Measurements from ENCODE around the gene RALGAPA2. TPM values are rescaled to one million over a fixed set of nuclear protein-coding genes. Genes with fewer than 3 reads are reported as not detected.

RALGAPA2 gene
- total RNA-seq, 4 donors from 2014 or later = 18.4 to 27.4 (median 25.2) TPM

DNA sequence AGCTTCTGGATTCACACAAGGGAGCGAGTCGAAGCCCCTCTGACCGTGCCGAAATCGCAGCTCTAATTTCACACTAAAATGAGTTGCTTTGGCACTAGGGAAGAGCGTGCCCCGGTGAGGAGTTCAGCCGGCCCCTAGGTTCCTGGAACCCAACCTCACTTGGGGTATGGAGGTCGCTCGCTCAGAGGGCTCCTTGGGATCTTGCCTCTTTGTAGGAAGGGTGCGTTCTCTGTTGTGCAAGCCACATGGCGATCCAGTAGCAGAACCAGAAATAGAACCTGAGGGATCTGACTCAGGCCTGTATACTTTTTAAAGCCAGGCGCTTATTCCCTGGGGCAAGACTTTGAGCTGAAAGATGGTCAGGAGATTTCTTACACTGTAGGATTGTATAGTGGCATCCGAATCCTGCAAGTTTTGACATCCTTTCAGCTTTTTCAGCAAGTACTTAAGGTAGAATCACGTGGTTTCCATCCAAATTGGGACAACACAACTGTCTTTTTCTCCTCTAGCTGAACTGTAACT is 861 bp upstream of the RALGAPA2 start:
- Histone ChIP-seq H3K9me3 (no peaks in the 10 kb centered on the region), H3K27me3 (no peaks in the 10 kb centered on the region), H3K4me1 (peaks cover 0 to 35% (median 9%) of the 10 kb centered on the region in 3 donors), H3K27ac (peak overlapping the region; percentile 64 to 96 (median 90)), H3K4me3 (peak overlapping the region; percentile 87 to 91), H3K36me3 (no peaks in the 10 kb centered on the region)
- TF ChIP-seq POLR2A (IDR thresholded peaks at IDR 0.05) = no peak
- 27 to 46% methylated on average over 7 to 12 of the region's 15 CpGs for WGBS, 2 donors (ENCODE audit: low coverage in 1 of 2)
- ATAC-seq = no peak

DNA sequence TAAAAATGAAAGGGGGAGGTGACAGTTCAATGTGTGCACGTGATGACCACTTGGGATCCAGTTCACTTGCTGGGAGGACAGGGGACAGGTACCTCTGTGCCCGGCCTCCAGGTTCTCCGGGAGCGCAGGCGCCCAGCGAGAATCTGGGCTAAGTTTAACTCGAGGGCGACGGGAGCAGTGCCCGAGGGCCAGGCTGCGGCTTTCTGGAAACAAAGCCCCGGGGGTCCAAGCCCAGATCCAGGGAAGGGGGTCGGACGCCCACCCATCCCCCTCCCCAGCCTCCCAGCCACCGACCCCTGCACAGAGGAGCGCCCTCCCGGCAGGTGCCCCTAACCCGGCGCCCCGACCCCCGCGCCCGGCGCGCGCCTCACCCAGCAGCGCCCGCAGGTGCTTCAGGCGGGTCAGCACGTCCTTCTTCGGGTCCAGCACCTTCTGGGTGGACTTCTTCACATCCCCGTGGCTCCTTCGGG is 405 bp downstream of the RALGAPA2 start:
- Histone ChIP-seq H3K4me3 (peak overlapping the region; percentile 87 to 91), H3K4me1 (peaks cover 0 to 35% (median 9%) of the 10 kb centered on the region in 3 donors), H3K27ac (peak overlapping the region; percentile 64 to 96 (median 90)), H3K36me3 (no peaks in the 10 kb centered on the region), H3K9me3 (no peaks in the 10 kb centered on the region), H3K27me3 (no peaks in the 10 kb centered on the region)
- WGBS, 2 donors (ENCODE audit: low coverage in 1 of 2) = 0% methylated on average over 1 of the region's 33 CpGs; no CpG with 5 or more reads in 1 of the 2 donors
- peak; percentile 47 for ATAC-seq
- TF ChIP-seq POLR2A (IDR thresholded peaks at IDR 0.05) (no peak), EP300 (IDR thresholded peaks at IDR 0.05) (no peak), POLR2AphosphoS5 (IDR thresholded peaks at IDR 0.05) (no peak)
- TF ChIP-seq, protein P1, sequence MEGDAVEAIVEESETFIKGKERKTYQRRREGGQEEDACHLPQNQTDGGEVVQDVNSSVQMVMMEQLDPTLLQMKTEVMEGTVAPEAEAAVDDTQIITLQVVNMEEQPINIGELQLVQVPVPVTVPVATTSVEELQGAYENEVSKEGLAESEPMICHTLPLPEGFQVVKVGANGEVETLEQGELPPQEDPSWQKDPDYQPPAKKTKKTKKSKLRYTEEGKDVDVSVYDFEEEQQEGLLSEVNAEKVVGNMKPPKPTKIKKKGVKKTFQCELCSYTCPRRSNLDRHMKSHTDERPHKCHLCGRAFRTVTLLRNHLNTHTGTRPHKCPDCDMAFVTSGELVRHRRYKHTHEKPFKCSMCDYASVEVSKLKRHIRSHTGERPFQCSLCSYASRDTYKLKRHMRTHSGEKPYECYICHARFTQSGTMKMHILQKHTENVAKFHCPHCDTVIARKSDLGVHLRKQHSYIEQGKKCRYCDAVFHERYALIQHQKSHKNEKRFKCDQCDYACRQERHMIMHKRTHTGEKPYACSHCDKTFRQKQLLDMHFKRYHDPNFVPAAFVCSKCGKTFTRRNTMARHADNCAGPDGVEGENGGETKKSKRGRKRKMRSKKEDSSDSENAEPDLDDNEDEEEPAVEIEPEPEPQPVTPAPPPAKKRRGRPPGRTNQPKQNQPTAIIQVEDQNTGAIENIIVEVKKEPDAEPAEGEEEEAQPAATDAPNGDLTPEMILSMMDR (IDR thresholded peaks at IDR 0.05) = no peak

DNA sequence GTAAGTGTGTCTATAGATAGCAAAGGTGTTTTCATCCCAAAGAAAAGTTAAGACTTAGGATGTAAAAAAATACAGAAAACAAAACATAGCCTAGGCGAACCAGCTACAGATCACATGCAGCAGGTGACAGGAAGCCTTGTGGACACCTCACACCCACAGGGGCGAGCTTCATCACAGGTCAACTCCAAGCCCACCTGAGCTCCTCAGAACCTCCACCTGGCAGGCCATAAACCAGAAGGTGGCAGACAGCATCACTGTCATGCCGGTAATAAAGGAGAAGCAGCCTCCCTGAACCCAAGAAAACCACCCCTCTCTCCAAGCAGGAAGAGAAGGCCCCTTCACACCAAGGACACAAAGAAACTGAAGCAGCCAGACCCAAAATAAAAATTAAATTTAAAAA is 1.0 kb downstream of the RALGAPA2 start:
- H3K27ac ChIP-seq = peak overlapping the region; percentile 14 to 91 (median 76)
- 49 to 87% methylated on average over 2 to 3 of the region's 3 CpGs for WGBS, 2 donors (ENCODE audit: low coverage in 1 of 2)
- no peaks in the 10 kb centered on the region for H3K27me3 ChIP-seq
- no peak for ATAC-seq
- TF ChIP-seq EP300 (IDR thresholded peaks at IDR 0.05) = no peak
- TF ChIP-seq, protein P1 (IDR thresholded peaks at IDR 0.05) = no peak
- no peak for TF ChIP-seq POLR2AphosphoS5 (IDR thresholded peaks at IDR 0.05)
- no peak for TF ChIP-seq POLR2A (IDR thresholded peaks at IDR 0.05)
- peak overlapping the region; percentile 87 to 91 for H3K4me3 ChIP-seq
- no peaks in the 10 kb centered on the region for H3K9me3 ChIP-seq
- no peaks in the 10 kb centered on the region for H3K36me3 ChIP-seq
- peaks cover 0 to 37% (median 9%) of the 10 kb centered on the region in 3 donors for H3K4me1 ChIP-seq

DNA sequence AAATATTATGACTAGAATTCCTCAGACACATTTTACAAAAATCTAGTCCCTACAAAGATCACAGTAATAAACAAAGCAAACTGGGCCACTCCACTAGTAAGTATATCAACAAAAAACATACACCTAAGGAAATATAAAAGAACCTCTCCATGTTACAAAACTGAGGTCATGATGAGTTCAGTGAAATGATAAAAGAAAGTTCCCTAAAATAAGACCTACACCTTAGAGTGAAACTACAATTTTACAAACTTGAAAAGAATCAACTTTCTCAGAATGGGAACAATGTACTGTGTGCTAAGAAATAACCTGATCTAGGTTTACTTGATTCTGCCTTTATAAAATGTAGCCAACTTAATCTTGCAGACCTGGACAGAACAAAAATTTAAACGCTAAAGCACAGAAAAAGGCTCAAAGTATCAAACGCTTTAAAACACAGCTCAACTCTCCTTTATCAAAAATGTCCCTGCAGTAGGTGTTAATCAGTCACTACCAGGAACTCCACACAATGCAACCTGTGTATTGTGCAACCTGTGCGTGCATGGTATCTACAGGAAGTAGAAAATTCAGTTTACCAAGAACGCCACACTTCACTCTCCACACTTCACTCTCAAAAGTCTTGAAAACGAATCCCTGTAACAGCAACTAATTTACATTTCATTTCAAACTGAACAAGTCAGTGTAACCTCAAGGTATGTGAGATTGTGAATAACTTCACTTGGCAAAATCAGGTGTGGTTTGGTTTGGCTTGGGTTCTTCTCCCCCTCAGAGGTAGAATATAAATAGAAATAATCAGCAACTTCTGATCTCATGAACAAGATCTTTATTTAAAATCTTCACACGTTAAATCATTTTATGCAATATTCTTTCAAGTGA is 1.8 kb downstream of the RALGAPA2 start:
- H3K36me3 ChIP-seq = no peaks in the 10 kb centered on the region
- H3K27ac ChIP-seq = peak overlapping the region in 3 of 4 donors; percentile 63 to 91 (median 89)
- peaks cover 0 to 40% (median 9%) of the 10 kb centered on the region in 3 donors for H3K4me1 ChIP-seq
- no peaks in the 10 kb centered on the region for H3K9me3 ChIP-seq
- 57 to 61% methylated on average over 6 of the region's 6 CpGs for WGBS, 2 donors (ENCODE audit: low coverage in 1 of 2)
- no peaks in the 10 kb centered on the region for H3K27me3 ChIP-seq
- peak overlapping the region in 1 of 2 donors; percentile 87 for H3K4me3 ChIP-seq
- TF ChIP-seq POLR2AphosphoS5 (IDR thresholded peaks at IDR 0.05) = no peak
- TF ChIP-seq EP300 (IDR thresholded peaks at IDR 0.05) = no peak
- no peak for ATAC-seq

DNA sequence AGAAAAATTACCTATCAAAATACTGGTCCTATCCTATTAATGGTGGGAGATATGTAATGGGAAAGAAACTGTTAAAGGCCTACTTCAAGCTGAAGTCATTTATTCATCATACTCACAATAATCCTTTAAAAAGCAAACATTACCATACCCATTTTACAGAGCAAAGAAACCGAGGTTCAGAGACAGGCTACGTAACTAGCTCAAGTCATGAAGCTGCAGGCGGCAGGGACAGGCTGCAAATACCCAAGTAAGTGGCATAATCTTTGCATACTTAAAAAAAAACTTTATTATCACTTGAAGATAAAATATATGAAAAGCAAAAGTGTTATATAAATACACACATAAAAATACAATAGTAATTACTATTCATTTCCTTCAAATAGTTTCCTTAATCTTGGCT is 2.6 kb downstream of the RALGAPA2 start:
- Histone ChIP-seq H3K4me3 (peak overlapping the region in 1 of 2 donors; percentile 4), H3K27me3 (no peaks in the 10 kb centered on the region), H3K9me3 (no peaks in the 10 kb centered on the region), H3K36me3 (no peaks in the 10 kb centered on the region), H3K27ac (peak overlapping the region in 3 of 4 donors; percentile 63 to 91 (median 89)), H3K4me1 (peaks cover 0 to 40% (median 9%) of the 10 kb centered on the region in 3 donors)
- WGBS, 2 donors (ENCODE audit: low coverage in 1 of 2) = 90% methylated on average over 3 of the region's 3 CpGs; no CpG with 5 or more reads in 1 of the 2 donors
- no peak for TF ChIP-seq EP300 (IDR thresholded peaks at IDR 0.05)
- TF ChIP-seq POLR2AphosphoS5 (IDR thresholded peaks at IDR 0.05) = no peak
- TF ChIP-seq, protein P1 (IDR thresholded peaks at IDR 0.05) = no peak
- TF ChIP-seq POLR2A (IDR thresholded peaks at IDR 0.05) = no peak
- no peak for ATAC-seq
